Esophagus (tissue), 2 donors: Measurements from ENCODE around the gene FOXL3. TPM values are rescaled to one million over a fixed set of nuclear protein-coding genes. Genes with fewer than 3 reads are reported as not detected.

Source experiments
- H3K27ac ChIP-seq, 2 donors: one replicate each; pipeline ENCODE4 v1.5.1; 2013; ENCODE audit warnings: low read depth in 2 of 2, mild to moderate bottlenecking in 2 of 2, inconsistent platforms in 1 of 2, low read length in 1 of 2, moderate library complexity in 1 of 2
- H3K27me3 ChIP-seq, 2 donors: one replicate each; pipeline ENCODE4 v1.6.1; 2013; ENCODE audit warnings: low read length in 2 of 2, control low read depth in 1 of 2, mild to moderate bottlenecking in 1 of 2; ENCODE audit not compliant: insufficient read depth in 2 of 2, control insufficient read depth in 1 of 2
- H3K36me3 ChIP-seq, 2 donors: one replicate each; pipeline ENCODE4 v1.6.1; 2013; ENCODE audit warnings: low read length in 1 of 2; ENCODE audit not compliant: control insufficient read depth in 2 of 2, insufficient read depth in 2 of 2
- H3K4me1 ChIP-seq, 2 donors: one replicate each; pipeline ENCODE4 v1.6.1; 2013; ENCODE audit warnings: low read length in 1 of 2; ENCODE audit not compliant: control insufficient read depth in 2 of 2, insufficient read depth in 2 of 2
- H3K4me3 ChIP-seq, 2 donors: one replicate each; pipeline ENCODE4 v1.5.1; 2013; ENCODE audit warnings: low read length in 2 of 2, mild to moderate bottlenecking in 2 of 2, low read depth in 1 of 2, moderate library complexity in 1 of 2
- H3K9me3 ChIP-seq, 2 donors: one replicate each; pipeline ENCODE4 v1.6.1; 2013; ENCODE audit warnings: mild to moderate bottlenecking in 2 of 2, low read depth in 1 of 2, low read length in 1 of 2, moderate library complexity in 1 of 2; ENCODE audit not compliant: control insufficient read depth in 2 of 2, insufficient read depth in 1 of 2
- WGBS, 2 donors: extraction: QIAGEN DNeasy Blood & Tissue Kit; methylation state at CpG; one replicate each; pipeline ENCODE4 v1.1.7; 2013; 5-methylcytosine and 5-hydroxymethylcytosine counted together
- polyA plus RNA-seq, 2 donors: library from polyadenylated mRNA; stranded (reverse); fragments of 200-250 nt; gene quantifications; one replicate each; pipeline ENCODE4 v1.2.3, GENCODE V29; 2013
- donor health status: healthy with polysubstance abuse.
- donor health status: Bipolar disorder and iron deficiency.

The FOXL3 gene
- polyA plus RNA-seq, 2 donors: not detected

DNA sequence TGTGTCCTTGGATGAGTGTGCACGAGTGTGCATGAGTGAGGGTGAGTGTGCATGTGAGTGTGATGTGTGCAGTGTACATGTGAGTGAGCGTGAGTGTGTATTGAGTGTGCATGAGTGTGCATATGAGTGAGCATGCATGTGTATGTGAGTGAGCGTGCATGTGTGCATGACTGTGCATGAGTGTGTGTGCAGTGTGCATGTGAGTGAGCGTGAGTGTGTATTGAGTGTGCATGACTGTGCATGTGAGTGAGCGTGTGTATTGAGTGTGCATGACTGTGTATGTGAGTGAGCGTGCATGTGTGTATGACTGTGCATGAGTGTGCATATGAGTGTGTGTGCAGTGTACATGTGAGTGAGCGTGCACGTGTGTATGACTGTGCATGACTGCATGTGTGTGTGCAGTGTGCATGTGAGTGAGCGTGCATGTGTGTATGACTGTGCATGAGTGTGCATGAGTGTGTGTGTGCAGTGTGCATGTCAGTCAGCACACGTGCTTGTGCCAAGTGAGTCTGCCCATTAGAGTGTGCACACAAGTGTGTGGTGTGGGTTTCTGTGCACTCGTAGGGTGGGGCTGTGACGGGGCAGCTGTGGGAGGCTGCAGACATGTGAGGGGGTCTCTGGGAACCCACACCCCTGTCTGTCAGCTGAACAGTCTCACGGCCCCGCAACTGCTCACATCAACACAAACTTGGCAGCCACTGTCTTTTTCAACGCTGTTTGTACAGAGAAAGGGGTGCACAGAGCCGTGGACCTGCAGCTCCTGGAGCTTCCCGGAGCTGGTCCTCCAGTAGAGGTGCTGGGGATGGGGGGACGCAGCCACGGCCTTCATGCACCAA, 14.8 kb downstream of the FOXL3 start:
- 73 to 77% methylated on average over 19 of the region's 19 CpGs for WGBS, 2 donors
- H3K4me3 ChIP-seq: no peak overlapping the region
- no peaks in the 10 kb centered on the region for H3K27me3 ChIP-seq
- peaks cover 0 to 3% of the 10 kb centered on the region in 2 donors for H3K9me3 ChIP-seq
- H3K27ac ChIP-seq: no peak overlapping the region
- peaks cover 0 to 3% of the 10 kb centered on the region in 2 donors for H3K4me1 ChIP-seq
- H3K36me3 ChIP-seq: no peaks in the 10 kb centered on the region

DNA sequence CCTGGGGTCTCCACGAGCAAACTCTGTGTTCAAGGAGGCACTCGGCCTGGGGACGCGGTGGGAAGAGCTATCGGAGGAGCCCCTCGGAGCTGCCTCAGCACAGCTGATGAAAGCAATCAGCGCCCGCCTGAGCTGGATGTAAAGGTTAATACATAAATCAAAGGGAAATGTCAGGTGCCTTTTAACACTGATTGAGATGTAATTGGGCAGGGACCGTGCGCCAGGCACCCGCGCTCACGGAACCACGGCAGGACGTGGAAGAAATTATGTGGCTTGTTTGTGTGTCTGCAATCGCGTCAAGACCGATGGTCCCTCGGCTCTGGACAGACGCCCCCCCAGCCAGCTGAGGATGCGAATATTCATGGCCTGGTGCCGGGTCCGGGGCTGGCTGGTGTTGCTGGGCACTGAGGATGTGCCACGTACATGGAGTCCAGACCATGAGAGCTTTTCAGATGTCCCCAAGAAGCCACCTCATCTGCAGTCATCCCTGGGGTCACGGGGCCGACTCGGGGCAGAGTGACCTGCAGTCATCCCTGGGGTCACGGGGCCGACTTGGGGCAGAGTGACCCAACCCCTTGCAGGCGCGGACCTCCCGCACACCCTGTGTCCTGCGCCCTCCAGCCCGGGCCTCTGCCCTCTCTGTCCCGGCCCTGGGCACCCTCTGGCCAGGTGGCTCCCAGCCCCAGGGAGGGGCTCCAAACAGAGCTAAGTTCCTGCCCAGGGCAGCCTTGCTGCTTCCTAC, 15.6 kb downstream of the FOXL3 start:
- peaks cover 0 to 3% of the 10 kb centered on the region in 2 donors for H3K9me3 ChIP-seq
- H3K36me3 ChIP-seq: no peaks in the 10 kb centered on the region
- 80 to 85% methylated on average over 35 of the region's 35 CpGs for WGBS, 2 donors
- peaks cover 0 to 3% of the 10 kb centered on the region in 2 donors for H3K4me1 ChIP-seq
- H3K27ac ChIP-seq: no peak overlapping the region
- H3K4me3 ChIP-seq: no peak overlapping the region
- H3K27me3 ChIP-seq: no peaks in the 10 kb centered on the region

DNA sequence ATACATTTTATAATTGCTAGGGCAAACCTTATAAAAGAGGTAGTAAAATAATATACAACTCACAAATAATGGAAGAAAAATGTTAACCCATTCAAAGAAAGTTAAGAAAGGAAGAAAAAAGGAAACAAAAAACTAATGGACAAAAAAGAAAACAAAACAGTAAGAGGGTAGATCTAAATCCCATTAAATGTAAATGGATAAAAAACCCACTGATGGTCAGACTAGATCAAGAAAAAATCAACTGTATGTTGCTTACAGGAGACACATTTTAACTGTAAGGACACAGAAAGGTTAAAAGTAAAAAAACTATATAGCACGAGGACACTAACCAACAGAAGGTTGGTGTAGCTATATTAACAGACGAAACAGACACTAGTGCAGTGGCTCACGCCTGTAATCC, 18.0 kb downstream of the FOXL3 start:
- Histone ChIP-seq H3K4me1 (no peaks in the 10 kb centered on the region), H3K36me3 (no peaks in the 10 kb centered on the region), H3K4me3 (no peak overlapping the region), H3K9me3 (peaks cover 0 to 3% of the 10 kb centered on the region in 2 donors), H3K27me3 (no peaks in the 10 kb centered on the region), H3K27ac (no peak overlapping the region)
- 59 to 75% methylated on average over 3 of the region's 3 CpGs for WGBS, 2 donors

DNA sequence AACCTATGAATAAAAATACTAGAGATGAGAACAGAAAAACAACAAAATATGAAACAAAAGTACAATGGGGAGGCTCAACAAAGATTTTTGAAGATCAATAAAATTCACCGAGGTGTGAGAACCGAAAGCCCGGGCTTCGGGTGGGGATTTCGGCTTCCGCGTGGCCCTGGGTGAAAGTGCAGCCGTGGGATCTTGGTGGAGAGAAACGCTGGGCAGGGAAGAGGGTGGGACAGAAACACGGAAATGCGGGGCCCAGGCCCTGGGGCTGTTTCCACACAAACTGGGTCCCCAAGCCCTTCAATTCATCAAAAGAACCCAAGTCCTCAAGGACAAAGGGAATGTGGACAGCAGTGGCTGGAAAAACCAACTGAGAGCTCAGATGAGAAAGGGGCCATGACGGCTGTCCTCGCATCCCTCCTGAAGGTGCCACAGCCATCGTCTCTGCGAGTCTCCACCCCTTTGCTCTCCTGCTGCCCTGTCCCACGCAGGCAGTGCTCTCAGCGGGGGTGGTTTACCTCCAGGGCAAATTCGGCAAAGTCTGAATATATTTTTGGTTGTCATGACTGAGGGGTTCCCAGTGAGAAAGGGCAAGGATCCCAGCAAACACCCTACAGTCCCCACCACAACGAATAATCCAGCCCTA, 19.7 kb downstream of the FOXL3 start:
- Histone ChIP-seq H3K36me3 (no peaks in the 10 kb centered on the region), H3K27me3 (peaks cover 0 to 2% of the 10 kb centered on the region in 2 donors), H3K4me3 (no peak overlapping the region), H3K4me1 (no peaks in the 10 kb centered on the region), H3K9me3 (peaks cover 0 to 3% of the 10 kb centered on the region in 2 donors), H3K27ac (no peak overlapping the region)
- WGBS, 2 donors: 91 to 93% methylated on average over 19 of the region's 19 CpGs

GRCh38 chr7:311131-311680, 21.2 kb downstream of the FOXL3 start:
- Histone ChIP-seq H3K4me1 (no peaks in the 10 kb centered on the region), H3K4me3 (no peak overlapping the region), H3K36me3 (no peaks in the 10 kb centered on the region), H3K27ac (no peak overlapping the region), H3K27me3 (peaks cover 0 to 2% of the 10 kb centered on the region in 2 donors), H3K9me3 (peaks cover 0 to 3% of the 10 kb centered on the region in 2 donors)
- WGBS, 2 donors: 70 to 75% methylated on average over 19 of the region's 19 CpGs

- WGBS, 2 donors: 41 to 44% methylated on average over 5 of the region's 5 CpGs
- Histone ChIP-seq H3K27me3 (peaks cover 0 to 2% of the 10 kb centered on the region in 2 donors), H3K9me3 (peaks cover 0 to 3% of the 10 kb centered on the region in 2 donors), H3K27ac (no peak overlapping the region), H3K4me1 (no peaks in the 10 kb centered on the region), H3K4me3 (no peak overlapping the region), H3K36me3 (no peaks in the 10 kb centered on the region)
These were observed 21.8 kb downstream of the FOXL3 start for GRCh38 chr7:311796-312195.

DNA sequence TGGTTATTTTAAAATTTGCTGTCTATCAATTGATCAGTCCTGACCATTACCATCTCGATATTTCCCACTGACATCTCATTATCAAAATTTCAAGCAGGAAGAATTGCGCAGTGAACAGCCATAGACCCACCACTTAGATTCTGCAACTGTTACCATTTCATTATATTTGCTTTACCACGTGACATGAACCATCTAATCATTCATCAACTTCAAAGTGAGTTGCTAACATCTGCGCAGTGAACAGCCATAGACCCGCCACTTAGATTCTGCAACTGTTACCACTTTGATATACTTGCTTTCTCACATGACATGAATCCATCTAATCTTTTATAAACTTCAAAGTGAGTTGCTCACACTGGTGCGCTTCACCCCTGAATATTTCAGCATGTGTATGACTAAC, 22.5 kb downstream of the FOXL3 start:
- no peaks in the 10 kb centered on the region for H3K4me1 ChIP-seq
- no peak overlapping the region for H3K27ac ChIP-seq
- WGBS, 2 donors: 67% methylated on average over 6 of the region's 6 CpGs
- peaks cover 0 to 2% of the 10 kb centered on the region in 2 donors for H3K27me3 ChIP-seq
- H3K4me3 ChIP-seq: no peak overlapping the region
- no peaks in the 10 kb centered on the region for H3K9me3 ChIP-seq
- no peaks in the 10 kb centered on the region for H3K36me3 ChIP-seq

DNA sequence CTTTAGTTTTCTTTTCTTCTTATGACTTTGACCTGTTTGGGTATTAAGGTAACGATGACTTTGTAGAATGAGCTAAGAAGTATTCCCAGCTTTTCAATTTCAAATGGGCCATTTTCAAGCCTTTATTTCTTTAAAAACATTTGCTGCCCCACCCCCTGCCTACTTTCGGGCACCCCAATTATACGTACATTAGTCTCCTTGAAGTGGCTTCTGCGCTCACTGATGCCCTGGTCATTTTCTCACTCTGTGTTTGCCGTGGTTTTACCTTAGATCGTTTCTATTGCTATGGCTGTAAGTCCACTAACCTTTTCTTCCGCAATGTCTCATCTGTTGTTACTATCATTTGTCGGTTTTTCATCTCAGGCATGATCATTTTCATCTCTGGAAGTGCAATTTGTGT, 24.9 kb downstream of the FOXL3 start:
- Histone ChIP-seq H3K4me1 (no peaks in the 10 kb centered on the region), H3K36me3 (no peaks in the 10 kb centered on the region), H3K27ac (no peak overlapping the region), H3K9me3 (peaks cover 0 to 2% of the 10 kb centered on the region in 2 donors), H3K4me3 (no peak overlapping the region), H3K27me3 (peaks cover 0 to 5% of the 10 kb centered on the region in 2 donors)
- WGBS, 2 donors: 94% methylated on average over 8 of the region's 8 CpGs

DNA sequence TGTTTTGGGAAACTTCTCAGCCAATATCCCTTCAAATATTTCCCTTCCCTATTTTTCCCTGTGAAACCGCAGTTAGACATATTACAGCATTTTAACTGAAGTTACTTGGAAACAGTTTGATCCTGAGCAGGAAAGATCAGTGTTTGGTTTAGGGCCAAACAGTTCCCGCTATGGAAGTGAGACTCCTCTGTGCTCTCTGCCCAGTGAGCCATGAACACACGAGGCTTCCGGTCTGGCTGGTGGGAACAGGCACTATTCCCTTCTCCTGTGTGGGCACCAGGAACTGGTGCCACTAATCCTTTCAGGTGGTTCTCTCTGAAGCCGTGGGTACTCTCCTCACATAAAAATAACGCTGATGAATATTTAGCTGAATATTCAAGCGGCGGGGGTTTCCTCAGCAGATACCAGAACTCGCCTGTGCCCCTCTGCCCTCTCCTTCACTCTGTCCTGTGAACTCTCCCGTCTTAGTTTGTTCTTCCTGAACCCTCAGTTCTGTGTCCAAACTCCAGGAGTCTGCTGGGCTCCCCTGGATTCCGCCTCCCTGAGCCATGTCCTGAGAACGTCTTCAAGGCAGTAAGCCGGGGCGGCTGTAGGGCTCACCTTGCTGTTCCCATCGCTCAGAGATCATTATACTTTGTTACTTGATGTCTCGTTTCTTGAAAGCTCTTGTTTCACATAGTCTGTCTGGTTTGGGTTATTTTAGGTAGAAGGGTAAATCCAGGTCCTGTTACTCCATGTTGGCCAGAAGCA, 25.7 kb downstream of the FOXL3 start:
- Histone ChIP-seq H3K36me3 (no peaks in the 10 kb centered on the region), H3K4me1 (no peaks in the 10 kb centered on the region), H3K4me3 (no peak overlapping the region), H3K9me3 (peaks cover 0 to 2% of the 10 kb centered on the region in 2 donors), H3K27me3 (peaks cover 0 to 5% of the 10 kb centered on the region in 2 donors), H3K27ac (no peak overlapping the region)
- WGBS, 2 donors: 78 to 87% methylated on average over 16 of the region's 16 CpGs
